Heart left ventricle (tissue), 13 donors: ENCODE results near the gene NOTCH3.

Experiments used
- POLR2A ChIP-seq, 2 donors: fragments of 450-650 bp; IDR thresholded peaks; one replicate each; pipeline ENCODE4 v1.6.1; 2017; ENCODE audit warnings: antibody characterized with exemption in 2 of 2, mild to moderate bottlenecking in 2 of 2, moderate library complexity in 2 of 2
- TF ChIP-seq, protein P1 (sequence below), 12 donors: fragments of 200-600 bp; sonication (generic) in 4 of 12; IDR thresholded peaks; one replicate each; pipeline versions ENCODE4 v1.5.0 to v1.8.0; 2018 to 2022; ENCODE audit warnings: antibody characterized with exemption in 12 of 12, mild to moderate bottlenecking in 5 of 12
- donor health status: ischemic (EF 13 %, LVEDD 7.1; RV severe dilation, severe dysfunction).
- donor health status: DM: no; HTN: yes; CAD: no.
- donor health status: DM: no; HTN: no; CAD: no.
- donor health status: ischemic (EF 25% LVEDD 6.9; RV normal size, moderate dysfunction).
- donor health status: ischemic (EF 25% LVEDD 5.7; RV mildly dilated, moderate dysfunction).
- donor health status: ischemic (EF 35%, LVEDD 5.7; RV mildly dilated, moderate dysfunction).
- donor health status: nonischemic (EF 11% LVEDD 7.7; RV severe dilation, severe dysfunction).
- donor health status: DM: yes; HTN: yes; CAD: no.
- donor health status: PGD.
- donor health status: ischemic (EF 29% LVEDD 5.4; RV normal size, mild dysfunction).
- donor health status: nonischemic (EF 23%, LVEDD 6.1; RV moderate dilation, normal function).

DNA sequence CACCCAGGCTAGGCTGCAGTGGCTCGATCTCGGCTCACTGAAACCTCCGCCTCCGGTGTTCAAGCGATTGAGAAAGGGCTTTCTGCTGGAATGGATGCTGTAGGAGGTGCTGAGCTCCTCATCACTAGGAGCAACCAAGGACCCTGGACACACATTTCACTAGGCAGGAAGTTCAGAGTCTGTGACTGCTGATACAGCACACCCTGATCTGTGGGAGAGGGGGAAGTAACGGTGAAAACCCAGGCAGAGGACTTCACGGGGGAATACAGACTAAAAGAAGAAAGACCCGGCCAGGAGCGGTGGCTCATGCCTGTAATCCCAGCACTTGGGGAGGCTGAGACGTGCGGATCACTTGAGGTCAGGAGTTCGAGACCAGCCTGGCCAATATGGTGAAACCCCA is 11.9 kb upstream of the NOTCH3 start:
- no peak for TF ChIP-seq POLR2A (IDR thresholded peaks at IDR 0.05)
- TF ChIP-seq, protein P1, sequence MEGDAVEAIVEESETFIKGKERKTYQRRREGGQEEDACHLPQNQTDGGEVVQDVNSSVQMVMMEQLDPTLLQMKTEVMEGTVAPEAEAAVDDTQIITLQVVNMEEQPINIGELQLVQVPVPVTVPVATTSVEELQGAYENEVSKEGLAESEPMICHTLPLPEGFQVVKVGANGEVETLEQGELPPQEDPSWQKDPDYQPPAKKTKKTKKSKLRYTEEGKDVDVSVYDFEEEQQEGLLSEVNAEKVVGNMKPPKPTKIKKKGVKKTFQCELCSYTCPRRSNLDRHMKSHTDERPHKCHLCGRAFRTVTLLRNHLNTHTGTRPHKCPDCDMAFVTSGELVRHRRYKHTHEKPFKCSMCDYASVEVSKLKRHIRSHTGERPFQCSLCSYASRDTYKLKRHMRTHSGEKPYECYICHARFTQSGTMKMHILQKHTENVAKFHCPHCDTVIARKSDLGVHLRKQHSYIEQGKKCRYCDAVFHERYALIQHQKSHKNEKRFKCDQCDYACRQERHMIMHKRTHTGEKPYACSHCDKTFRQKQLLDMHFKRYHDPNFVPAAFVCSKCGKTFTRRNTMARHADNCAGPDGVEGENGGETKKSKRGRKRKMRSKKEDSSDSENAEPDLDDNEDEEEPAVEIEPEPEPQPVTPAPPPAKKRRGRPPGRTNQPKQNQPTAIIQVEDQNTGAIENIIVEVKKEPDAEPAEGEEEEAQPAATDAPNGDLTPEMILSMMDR (IDR thresholded peaks at IDR 0.05), result no peak
